ENCODE results near the gene DCK. TPM values are rescaled to one million over a fixed set of nuclear protein-coding genes. Genes with fewer than 3 reads are reported as not detected.

The DCK gene
- total and polyA plus RNA-seq, 9 of the 15 experiments (the other 6 are each of a cell fraction or from before 2014, with no cell fraction given), result 11.3 to 25.8 (median 19.6) TPM

DNA sequence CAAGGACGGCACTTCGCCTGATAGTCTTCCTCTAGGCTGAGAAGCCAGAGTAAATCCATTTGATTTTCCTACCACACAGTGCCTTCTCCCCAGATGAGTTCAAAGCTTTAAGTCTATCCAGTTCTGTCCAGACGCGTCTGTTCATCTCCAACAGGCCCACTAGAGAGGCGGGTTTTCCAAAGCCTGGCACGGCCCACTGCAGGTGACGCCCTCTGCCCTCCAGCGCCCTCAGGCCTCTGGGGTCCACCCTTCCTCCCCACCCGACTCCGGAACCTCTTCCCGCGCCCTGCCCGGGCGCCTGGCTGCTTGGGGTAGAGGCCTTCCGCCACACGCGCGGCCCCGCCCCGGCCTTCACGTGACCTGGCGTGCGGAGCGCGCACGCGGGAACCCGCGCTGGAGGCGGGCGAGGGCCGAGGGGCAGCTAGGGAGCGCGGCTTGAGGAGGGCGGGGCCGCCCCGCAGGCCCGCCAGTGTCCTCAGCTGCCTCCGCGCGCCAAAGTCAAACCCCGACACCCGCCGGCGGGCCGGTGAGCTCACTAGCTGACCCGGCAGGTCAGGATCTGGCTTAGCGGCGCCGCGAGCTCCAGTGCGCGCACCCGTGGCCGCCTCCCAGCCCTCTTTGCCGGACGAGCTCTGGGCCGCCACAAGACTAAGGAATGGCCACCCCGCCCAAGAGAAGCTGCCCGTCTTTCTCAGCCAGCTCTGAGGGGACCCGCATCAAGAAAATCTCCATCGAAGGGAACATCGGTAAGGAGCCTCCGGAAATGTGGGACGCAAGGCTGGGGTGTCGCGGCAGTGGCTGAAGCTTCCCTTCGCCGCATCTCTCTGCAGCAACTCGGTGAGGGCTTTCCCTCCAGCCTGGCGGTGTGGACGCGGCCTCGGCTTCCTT lies at the start of gene DCK (continued):
- TF ChIP-seq, protein P1, sequence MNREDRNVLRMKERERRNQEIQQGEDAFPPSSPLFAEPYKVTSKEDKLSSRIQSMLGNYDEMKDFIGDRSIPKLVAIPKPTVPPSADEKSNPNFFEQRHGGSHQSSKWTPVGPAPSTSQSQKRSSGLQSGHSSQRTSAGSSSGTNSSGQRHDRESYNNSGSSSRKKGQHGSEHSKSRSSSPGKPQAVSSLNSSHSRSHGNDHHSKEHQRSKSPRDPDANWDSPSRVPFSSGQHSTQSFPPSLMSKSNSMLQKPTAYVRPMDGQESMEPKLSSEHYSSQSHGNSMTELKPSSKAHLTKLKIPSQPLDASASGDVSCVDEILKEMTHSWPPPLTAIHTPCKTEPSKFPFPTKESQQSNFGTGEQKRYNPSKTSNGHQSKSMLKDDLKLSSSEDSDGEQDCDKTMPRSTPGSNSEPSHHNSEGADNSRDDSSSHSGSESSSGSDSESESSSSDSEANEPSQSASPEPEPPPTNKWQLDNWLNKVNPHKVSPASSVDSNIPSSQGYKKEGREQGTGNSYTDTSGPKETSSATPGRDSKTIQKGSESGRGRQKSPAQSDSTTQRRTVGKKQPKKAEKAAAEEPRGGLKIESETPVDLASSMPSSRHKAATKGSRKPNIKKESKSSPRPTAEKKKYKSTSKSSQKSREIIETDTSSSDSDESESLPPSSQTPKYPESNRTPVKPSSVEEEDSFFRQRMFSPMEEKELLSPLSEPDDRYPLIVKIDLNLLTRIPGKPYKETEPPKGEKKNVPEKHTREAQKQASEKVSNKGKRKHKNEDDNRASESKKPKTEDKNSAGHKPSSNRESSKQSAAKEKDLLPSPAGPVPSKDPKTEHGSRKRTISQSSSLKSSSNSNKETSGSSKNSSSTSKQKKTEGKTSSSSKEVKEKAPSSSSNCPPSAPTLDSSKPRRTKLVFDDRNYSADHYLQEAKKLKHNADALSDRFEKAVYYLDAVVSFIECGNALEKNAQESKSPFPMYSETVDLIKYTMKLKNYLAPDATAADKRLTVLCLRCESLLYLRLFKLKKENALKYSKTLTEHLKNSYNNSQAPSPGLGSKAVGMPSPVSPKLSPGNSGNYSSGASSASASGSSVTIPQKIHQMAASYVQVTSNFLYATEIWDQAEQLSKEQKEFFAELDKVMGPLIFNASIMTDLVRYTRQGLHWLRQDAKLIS (CRISPR knock-in tag; IDR thresholded peaks at IDR 0.05), result no peak
- no peak for TF ChIP-seq ZNF512 (tag; IDR thresholded peaks at IDR 0.05)
- no peak for TF ChIP-seq CHAMP1 (IDR thresholded peaks at IDR 0.05)
- no peak for TF ChIP-seq NR0B1 (IDR thresholded peaks at IDR 0.05; ENCODE audit: partially characterized antibody)
- no peak for TF ChIP-seq LARP7 (IDR thresholded peaks at IDR 0.05)
- TF ChIP-seq MIER1 (IDR thresholded peaks at IDR 0.05; ENCODE audit: low read depth), result no peak
- TF ChIP-seq MTA1 (IDR thresholded peaks at IDR 0.05; ENCODE audit: borderline replicate concordance), result no peak
- TF ChIP-seq NCOA6 (IDR thresholded peaks at IDR 0.05), result no peak
- TF ChIP-seq, protein P2, sequence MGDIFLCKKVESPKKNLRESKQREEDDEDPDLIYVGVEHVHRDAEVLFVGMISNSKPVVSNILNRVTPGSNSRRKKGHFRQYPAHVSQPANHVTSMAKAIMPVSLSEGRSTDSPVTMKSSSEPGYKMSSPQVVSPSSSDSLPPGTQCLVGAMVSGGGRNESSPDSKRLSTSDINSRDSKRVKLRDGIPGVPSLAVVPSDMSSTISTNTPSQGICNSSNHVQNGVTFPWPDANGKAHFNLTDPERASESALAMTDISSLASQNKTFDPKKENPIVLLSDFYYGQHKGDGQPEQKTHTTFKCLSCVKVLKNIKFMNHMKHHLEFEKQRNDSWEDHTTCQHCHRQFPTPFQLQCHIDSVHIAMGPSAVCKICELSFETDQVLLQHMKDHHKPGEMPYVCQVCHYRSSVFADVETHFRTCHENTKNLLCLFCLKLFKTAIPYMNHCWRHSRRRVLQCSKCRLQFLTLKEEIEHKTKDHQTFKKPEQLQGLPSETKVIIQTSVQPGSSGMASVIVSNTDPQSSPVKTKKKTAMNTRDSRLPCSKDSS (IDR thresholded peaks at IDR 0.05; ENCODE audit: low read depth, partially characterized antibody), result no peak
- TF ChIP-seq, protein P3, sequence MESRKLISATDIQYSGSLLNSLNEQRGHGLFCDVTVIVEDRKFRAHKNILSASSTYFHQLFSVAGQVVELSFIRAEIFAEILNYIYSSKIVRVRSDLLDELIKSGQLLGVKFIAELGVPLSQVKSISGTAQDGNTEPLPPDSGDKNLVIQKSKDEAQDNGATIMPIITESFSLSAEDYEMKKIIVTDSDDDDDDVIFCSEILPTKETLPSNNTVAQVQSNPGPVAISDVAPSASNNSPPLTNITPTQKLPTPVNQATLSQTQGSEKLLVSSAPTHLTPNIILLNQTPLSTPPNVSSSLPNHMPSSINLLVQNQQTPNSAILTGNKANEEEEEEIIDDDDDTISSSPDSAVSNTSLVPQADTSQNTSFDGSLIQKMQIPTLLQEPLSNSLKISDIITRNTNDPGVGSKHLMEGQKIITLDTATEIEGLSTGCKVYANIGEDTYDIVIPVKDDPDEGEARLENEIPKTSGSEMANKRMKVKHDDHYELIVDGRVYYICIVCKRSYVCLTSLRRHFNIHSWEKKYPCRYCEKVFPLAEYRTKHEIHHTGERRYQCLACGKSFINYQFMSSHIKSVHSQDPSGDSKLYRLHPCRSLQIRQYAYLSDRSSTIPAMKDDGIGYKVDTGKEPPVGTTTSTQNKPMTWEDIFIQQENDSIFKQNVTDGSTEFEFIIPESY (CRISPR knock-in tag; IDR thresholded peaks at IDR 0.05), result peak; percentile 23; the same call in 1 of the 2 replicates
- no peak for TF ChIP-seq NR3C1 (CRISPR knock-in tag; IDR thresholded peaks at IDR 0.05)
- no peak for TF ChIP-seq RBM15 (IDR thresholded peaks at IDR 0.05; ENCODE audit: insufficient read depth, low read length)
- TF ChIP-seq MED1 (CRISPR knock-in tag; IDR thresholded peaks at IDR 0.05; ENCODE audit: borderline replicate concordance), result no peak
